Measurements from ENCODE around the gene OR3A2.

- TF ChIP-seq POLR2A (IDR thresholded peaks at IDR 0.05) = no peak
- no peak for TF ChIP-seq CTCF (IDR thresholded peaks at IDR 0.05)
Measured at GRCh38 chr17:3433741-3434140, 47.6 kb upstream of the OR3A2 start, which contains the start of gene OR1E2.
